Measurements from ENCODE around the gene TMEM254.

- no peak for TF ChIP-seq CTCF (conservative IDR thresholded peaks at IDR 0.05; ENCODE audit: low read length)
- no peak for TF ChIP-seq EZH2phosphoT487 (IDR thresholded peaks at IDR 0.05; ENCODE audit: borderline replicate concordance, low read depth, low read length)
Observed at GRCh38 chr10:80051993-80052392, 26.5 kb upstream of the TMEM254 start.
